HG03354 (cell line): ENCODE results near the gene SAMM50.

Experiments used
- ATAC-seq: cut with Tn5 transposase; IDR thresholded peaks from one replicate; pipeline ENCODE4 v1.9.1; 2021; ENCODE audit warnings: mild to moderate bottlenecking; ENCODE audit not compliant: unreplicated experiment, poor library complexity, severe bottlenecking

Gene SAMM50

GRCh38 chr22:43974028-43974545 lies 18.8 kb downstream of the SAMM50 start:
- ATAC-seq, result no peak

GRCh38 chr22:43975041-43975440 lies 19.8 kb downstream of the SAMM50 start:
- no peak for ATAC-seq

GRCh38 chr22:43976861-43977795 lies 21.9 kb downstream of the SAMM50 start:
- no peak for ATAC-seq

GRCh38 chr22:43978558-43978957 lies 23.3 kb downstream of the SAMM50 start:
- ATAC-seq, result no peak

- ATAC-seq, result no peak
Measured at GRCh38 chr22:43980579-43980978, 25.3 kb downstream of the SAMM50 start.

- no peak for ATAC-seq
Measured at GRCh38 chr22:43980996-43981395, 25.8 kb downstream of the SAMM50 start.

- no peak for ATAC-seq
Measured at GRCh38 chr22:43983808-43984207, 28.6 kb downstream of the SAMM50 start.

- ATAC-seq, result no peak
Measured at GRCh38 chr22:43985532-43985931, 30.3 kb downstream of the SAMM50 start.

- ATAC-seq, result no peak
Measured at GRCh38 chr22:43988116-43988820, 33.0 kb downstream of the SAMM50 start.

- ATAC-seq, result no peak
Measured at GRCh38 chr22:43988960-43989359, 33.7 kb downstream of the SAMM50 start.

GRCh38 chr22:43990044-43990443 lies 34.8 kb downstream of the SAMM50 start:
- no peak for ATAC-seq

GRCh38 chr22:43991316-43992020 lies 36.2 kb downstream of the SAMM50 start:
- ATAC-seq, result no peak

- ATAC-seq, result no peak
Measured at GRCh38 chr22:43992331-43992821, 37.1 kb downstream of the SAMM50 start.

- ATAC-seq, result no peak
Measured at GRCh38 chr22:43993072-43993760, 38.0 kb downstream of the SAMM50 start.

- no peak for ATAC-seq
Measured at GRCh38 chr22:43994006-43994405, 38.8 kb downstream of the SAMM50 start.

GRCh38 chr22:43994416-43994815 lies 39.2 kb downstream of the SAMM50 start:
- ATAC-seq, result no peak

GRCh38 chr22:43995057-43995685 lies 39.9 kb downstream of the SAMM50 start:
- no peak for ATAC-seq

GRCh38 chr22:43995798-43996169 lies 40.5 kb downstream of the SAMM50 start:
- ATAC-seq, result peak; percentile 24
